Astrocyte of the cerebellum (primary cell): ENCODE measurements around the gene ZNF132.
"Not testable (repeated sequence)": the region's sequence is repeated elsewhere in the genome, so short reads cannot be mapped to it uniquely, and the experiment has no call there.

Source experiments
- DNase-seq: peaks from one replicate; pipeline ENCODE4 v3.0.0-alpha.2; 2011; ENCODE audit warnings: low read depth
- H3K4me3 ChIP-seq: 2 replicates; pipeline ENCODE4 v1.5.1; 2011; ENCODE audit warnings: mild to moderate bottlenecking, low read depth, low read length, moderate library complexity
- in situ Hi-C: cut with HindIII; loops from 2 replicates; pipeline ENCODE4 v1.10.0; 2017; ENCODE audit warnings: low sequenced_read_pairs
- TF ChIP-seq, protein P1 (sequence below): IDR thresholded peaks from 2 replicates; pipeline ENCODE4 v1.5.1; 2012; ENCODE audit warnings: low read length, low read depth, moderate library complexity, mild to moderate bottlenecking; ENCODE audit errors: missing control alignments

The ZNF132 gene

DNA sequence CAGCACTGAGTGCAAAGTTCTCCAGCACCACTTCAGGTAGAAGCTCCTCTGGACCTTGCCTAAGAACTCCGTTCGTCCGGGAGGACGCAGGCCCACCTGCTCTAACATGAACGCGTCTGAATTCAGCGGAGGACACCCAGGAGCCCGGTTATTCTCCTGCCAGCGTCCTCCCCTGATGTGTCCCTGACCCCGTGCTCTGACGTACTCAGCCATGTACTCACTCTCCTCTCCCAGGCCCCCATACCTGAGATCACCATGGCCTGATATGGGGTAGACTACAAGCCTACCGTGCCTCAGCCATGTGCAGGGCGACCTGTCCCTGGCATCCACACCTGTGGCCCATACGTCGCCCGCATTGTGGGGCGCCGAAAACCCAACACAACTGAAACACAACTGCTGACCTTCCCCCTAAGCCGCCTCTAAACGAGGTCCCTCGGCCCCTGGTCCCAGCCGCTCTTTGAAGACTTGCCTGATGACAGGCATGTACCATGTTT lies 32.2 kb downstream of the ZNF132 start:
- TF ChIP-seq, protein P1, sequence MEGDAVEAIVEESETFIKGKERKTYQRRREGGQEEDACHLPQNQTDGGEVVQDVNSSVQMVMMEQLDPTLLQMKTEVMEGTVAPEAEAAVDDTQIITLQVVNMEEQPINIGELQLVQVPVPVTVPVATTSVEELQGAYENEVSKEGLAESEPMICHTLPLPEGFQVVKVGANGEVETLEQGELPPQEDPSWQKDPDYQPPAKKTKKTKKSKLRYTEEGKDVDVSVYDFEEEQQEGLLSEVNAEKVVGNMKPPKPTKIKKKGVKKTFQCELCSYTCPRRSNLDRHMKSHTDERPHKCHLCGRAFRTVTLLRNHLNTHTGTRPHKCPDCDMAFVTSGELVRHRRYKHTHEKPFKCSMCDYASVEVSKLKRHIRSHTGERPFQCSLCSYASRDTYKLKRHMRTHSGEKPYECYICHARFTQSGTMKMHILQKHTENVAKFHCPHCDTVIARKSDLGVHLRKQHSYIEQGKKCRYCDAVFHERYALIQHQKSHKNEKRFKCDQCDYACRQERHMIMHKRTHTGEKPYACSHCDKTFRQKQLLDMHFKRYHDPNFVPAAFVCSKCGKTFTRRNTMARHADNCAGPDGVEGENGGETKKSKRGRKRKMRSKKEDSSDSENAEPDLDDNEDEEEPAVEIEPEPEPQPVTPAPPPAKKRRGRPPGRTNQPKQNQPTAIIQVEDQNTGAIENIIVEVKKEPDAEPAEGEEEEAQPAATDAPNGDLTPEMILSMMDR = no peak
- in situ Hi-C loops = no loop called here
- no peak for DNase-seq
- H3K4me3 ChIP-seq = peak overlapping the region; percentile 93

DNA sequence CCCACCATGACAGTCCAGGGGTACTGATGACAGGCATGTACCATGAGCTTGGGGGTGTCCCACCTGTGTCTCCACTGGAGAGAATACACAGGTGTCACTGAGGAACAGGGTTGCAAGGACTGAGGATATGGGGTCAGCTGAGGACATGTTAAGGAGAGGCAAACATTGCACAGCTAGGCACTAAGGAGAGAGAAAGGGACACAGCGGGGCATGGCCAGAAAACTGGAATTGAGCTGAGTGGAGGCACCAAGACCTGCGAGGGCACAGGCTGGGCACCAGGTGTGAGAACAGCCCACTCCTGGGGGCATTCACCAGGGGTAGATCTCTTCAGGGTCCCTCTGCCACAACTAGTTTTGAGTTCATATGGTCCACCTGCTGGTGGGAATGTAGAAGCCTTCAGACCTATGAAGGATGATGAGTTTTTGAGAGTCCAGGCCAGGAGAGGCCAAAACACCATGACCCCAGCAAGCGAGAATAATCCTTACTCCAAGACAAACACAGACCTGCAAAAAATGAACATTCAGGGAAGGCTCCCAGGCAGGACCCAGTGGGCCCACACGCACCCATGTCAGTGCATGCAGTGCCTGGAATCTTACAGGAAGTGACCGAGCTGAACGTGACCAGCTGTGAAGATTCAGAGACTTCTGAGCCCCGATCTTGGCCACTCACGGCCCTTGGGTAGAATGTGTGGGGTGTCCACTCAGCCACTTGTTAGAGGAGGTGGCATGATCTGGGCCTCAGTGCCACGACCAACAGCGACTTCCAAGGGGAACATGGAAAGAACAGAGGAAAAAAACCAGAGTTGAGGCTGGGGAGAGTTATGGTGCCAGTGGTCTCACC lies 32.9 kb downstream of the ZNF132 start:
- H3K4me3 ChIP-seq = peak overlapping the region; percentile 93
- no peak for DNase-seq
- in situ Hi-C loops = no loop called here
- TF ChIP-seq, protein P1 = peak; percentile 45

DNA sequence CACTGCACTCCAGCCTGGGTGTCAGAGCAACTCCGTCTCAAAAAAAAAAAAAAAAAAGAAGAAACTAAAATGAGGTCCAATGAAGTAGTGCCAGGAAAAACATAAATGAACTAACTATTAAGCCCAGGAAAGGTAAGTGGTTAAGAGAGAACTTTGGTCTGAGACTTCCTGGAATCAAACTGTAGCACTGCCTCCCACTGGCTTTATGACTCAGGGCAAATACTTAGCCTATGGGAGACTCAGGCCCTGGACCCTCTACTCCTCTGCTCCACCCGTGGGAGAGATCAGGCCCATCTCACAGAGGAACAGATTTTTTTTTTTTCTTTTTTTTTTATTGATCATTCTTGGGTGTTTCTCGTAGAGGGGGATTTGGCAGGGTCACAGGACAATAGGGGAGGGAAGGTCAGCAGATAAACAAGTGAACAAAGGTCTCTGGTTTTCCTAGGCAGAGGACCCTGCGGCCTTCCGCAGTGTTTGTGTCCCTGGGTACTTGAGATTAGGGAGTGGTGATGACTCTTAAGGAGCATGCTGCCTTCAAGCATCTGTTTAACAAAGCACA lies 36.0 kb downstream of the ZNF132 start:
- DNase-seq, H3K4me3 ChIP-seq, in situ Hi-C loops: not testable (repeated sequence)

DNA sequence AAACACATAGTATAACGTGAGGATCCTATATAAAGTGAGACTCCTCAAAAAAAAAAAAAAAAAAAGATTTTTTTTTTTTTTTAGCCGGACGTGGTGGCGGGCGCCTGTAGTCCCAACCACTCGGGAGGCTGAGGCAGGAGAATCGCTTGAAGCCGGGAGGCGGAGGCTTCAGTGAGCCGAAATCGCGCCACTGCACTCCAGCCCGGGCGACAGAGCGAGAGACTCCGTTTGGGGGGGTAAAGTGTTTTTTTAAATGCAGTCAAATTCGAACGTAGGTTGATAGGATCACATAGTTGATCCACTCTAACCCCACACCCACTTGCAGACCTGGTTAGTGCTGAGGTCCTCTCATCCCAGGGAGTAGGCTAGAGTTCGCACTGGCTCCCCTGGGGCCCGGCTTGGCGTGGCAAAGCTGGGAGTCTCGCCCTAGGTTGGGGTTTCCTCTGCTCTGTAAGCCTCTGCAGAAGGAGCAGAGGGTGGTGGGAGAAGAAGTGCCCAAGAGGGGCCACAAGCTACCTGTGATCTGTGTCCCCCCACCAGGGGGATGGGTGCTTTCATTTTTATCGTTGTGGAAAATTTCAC lies 38.0 kb downstream of the ZNF132 start:
- no peak for DNase-seq
- peak overlapping the region; percentile 62 for H3K4me3 ChIP-seq
- in situ Hi-C loops = no loop called here
- TF ChIP-seq, protein P1 = no peak

DNA sequence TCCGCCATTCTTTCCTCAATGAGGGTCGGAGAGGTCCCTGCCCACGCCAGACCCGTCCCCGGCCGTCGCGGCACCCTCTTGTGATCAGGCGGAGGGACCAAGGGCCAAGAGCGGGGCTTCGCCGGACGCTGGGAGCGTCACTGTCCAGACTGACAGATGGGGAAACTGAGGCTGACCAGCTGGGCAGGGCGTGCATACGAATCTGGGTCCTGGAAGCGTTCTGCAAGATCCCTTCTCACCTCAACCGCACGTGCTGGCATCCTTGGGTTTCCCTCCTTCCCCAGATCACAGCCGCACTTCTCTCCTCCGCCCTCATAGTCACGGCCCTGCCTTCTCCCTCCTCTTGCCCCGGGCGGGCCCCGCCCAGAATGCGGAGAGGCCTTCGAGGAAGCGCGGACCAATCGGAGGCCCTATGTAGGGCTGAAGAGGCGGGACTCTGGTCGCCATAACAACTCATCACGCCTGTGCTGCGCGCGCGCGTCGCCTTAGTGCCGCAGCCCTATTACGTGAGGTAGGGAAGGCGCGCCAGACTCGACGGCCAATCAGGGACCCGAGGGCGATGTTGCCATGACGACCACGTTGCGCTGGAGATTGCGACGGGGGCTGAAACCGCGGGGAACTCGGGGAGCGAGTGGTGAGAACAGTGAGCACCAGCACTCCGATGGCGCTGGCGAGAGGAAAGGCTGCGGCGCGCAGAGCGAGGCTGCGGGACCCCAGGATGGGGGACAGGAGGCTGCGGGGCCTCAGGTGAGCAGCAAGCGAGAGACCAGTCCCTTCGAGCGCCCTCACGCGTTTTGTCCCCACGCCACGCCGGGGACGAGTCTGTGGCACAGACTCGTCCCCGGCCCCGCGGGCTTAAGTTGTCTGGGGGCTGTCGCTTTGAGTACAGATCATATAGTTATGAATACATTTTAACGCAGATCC lies 38.8 kb downstream of the ZNF132 start:
- in situ Hi-C loops = no loop called here
- TF ChIP-seq, protein P1 = no peak
- H3K4me3 ChIP-seq = peak overlapping the region; percentile 62
- peak; percentile 98 for DNase-seq

DNA sequence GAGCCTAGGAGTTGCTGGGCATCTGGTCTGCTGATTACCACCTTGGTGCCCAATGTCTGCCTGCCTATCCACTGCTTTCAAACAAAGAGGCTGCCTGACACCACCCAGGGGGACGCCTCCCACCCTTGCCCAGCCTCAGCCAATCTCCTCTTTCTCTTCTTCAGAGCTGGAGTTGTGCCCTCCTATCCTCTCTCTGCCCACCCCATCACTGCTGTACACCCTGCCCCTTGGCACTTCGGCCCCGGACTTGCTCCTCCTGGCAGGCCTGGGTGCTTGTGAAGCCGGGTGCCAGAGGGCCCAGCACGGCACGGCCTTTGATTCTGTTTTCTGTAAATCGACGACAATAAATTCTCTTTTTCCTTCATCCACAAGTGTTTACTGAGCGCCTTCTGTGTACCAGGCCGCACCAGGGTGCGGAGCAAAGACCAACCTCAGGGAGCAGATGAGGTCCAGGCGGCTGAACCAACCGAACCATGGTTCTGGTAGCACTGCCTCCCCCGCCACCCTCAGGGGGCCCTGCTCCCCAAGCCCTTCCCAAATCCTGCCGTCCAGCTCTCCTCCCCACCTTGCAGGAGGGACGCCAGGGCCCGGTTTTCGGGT lies 39.5 kb downstream of the ZNF132 start:
- no peak for DNase-seq
- in situ Hi-C loops = no loop called here
- peak overlapping the region; percentile 62 for H3K4me3 ChIP-seq
- TF ChIP-seq, protein P1 = no peak
